Measurements from ENCODE around the gene DDN.
A peak's percentile ranks its signal among the peaks of the same experiment; 100 is the strongest.

DDN gene

DNA sequence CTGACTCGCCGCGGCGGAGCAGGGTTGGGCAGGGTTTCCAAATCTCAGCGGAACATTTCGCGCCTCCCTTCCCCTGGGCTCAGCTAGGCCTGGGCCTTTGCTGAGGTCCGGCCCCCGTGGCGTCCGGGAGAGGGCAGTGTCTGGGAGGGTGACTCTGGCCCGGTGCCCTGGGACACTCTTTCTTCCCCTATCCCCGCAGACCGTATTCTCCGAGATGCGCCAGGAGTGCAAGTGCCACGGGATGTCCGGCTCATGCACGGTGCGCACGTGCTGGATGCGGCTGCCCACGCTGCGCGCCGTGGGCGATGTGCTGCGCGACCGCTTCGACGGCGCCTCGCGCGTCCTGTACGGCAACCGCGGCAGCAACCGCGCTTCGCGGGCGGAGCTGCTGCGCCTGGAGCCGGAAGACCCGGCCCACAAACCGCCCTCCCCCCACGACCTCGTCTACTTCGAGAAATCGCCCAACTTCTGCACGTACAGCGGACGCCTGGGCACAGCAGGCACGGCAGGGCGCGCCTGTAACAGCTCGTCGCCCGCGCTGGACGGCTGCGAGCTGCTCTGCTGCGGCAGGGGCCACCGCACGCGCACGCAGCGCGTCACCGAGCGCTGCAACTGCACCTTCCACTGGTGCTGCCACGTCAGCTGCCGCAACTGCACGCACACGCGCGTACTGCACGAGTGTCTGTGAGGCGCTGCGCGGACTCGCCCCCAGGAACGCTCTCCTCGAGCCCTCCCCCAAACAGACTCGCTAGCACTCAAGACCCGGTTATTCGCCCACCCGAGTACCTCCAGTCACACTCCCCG, 18.0 kb downstream of the DDN start:
- peak; percentile 38 for DNase-seq

DNA sequence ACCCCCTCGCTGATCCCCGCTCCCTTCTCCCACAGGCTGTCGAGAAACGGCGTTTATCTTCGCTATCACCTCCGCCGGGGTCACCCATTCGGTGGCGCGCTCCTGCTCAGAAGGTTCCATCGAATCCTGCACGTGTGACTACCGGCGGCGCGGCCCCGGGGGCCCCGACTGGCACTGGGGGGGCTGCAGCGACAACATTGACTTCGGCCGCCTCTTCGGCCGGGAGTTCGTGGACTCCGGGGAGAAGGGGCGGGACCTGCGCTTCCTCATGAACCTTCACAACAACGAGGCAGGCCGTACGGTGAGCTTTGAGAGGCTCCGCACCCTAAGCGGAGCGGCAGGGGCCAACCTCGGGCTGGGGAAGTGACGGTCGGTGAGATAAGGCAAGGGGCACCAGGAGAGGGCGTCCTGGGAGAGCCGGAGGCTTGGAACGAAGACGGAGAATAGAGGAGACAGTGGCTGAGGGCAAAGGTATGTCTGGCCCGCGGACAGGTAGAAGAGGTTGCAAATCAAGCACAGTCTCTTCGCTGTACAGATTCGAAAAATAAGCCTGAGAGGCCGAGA, 18.7 kb downstream of the DDN start:
- peak; percentile 57 for DNase-seq

DNA sequence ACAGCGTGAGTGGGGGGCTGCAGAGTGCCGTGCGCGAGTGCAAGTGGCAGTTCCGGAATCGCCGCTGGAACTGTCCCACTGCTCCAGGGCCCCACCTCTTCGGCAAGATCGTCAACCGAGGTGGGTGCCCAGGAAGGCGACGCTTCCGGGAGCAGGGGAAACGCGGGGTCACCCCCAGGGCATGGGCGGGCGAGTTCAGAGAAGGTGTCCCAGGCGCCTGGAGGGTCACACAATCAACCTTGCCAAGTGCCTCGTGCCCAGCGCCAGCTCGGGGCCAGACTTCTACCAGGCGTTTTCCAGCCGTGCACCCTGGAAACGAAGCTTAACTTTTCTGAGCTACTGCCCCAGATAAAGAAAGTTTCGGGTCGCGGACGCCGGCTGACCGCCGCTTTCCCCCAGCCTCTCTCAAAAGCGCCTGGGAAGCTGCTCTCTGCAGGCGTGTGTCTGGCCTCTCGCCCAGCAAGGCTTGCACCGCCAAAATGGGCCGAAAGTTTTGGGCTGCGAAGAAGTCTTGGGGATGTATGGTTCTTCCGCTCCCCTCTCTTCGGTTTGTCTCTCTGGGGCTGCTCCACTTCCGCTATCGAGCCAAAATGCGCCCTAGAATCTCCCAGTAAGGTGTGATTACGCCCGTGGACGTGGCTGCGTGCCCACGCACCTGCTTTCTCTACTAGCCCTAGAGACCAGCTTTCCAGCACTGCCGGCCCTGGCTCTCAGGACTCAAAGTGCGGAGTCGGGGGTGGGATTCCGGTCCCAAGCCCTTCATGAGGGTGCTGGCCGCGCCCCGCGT, 19.4 kb downstream of the DDN start:
- peak; percentile 48 for DNase-seq

DNA sequence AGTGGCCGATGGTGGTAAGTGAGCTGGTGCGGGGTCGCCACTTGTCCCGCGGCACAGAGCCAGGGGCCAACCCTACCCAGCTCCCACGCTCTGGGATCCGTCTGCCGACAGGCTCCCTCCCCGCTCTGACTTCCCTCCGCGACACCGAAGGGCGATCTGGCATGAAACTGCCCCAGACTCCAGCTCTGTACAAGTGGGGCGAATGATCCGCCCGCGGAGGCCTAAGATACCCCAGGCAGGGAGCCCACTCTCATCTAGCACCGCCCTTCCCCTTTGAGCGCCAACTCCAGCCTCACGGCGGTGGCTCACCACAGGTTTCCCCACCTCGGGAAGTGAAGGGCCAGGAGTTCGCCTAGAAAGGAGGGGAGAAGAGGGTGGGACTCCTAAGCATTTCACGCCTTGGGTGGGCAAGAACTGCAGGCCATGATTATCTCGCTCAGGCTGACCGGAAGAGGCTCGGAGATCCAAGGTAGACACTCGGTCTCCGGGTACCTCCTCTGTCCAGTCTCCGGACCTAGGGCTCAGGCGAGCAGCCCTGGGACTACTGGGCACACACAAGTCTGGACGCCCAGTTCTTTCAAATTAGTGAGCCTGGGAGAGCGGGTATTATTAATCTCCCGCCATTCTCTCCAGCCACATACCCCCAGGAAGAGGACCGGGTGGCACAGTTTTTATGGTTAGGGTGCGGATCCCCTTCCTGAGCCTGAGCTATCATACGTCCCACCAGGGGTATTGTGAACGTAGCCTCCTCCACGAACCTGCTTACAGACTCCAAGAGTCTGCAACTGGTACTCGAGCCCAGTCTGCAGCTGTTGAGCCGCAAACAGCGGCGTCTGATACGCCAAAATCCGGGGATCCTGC, 20.2 kb downstream of the DDN start:
- DNase-seq = peak; percentile 39

DNA sequence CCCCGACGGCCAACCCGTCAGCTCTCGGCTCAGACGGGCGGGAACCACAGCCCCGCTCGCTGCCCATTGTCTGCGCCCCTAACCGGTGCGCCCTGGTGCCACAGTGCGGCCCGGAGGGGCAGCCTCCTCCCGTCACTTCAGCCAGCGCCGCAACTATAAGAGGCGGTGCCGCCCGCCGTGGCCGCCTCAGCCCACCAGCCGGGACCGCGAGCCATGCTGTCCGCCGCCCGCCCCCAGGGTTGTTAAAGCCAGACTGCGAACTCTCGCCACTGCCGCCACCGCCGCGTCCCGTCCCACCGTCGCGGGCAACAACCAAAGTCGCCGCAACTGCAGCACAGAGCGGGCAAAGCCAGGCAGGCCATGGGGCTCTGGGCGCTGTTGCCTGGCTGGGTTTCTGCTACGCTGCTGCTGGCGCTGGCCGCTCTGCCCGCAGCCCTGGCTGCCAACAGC, 20.9 kb downstream of the DDN start, which contains the start of gene WNT1:
Gene WNT1 (plus strand): TSS at position 32 of the 450 bp plus-strand sequence. CDS start 329 bp downstream, at position 361.
- peak; percentile 34 for DNase-seq

DNA sequence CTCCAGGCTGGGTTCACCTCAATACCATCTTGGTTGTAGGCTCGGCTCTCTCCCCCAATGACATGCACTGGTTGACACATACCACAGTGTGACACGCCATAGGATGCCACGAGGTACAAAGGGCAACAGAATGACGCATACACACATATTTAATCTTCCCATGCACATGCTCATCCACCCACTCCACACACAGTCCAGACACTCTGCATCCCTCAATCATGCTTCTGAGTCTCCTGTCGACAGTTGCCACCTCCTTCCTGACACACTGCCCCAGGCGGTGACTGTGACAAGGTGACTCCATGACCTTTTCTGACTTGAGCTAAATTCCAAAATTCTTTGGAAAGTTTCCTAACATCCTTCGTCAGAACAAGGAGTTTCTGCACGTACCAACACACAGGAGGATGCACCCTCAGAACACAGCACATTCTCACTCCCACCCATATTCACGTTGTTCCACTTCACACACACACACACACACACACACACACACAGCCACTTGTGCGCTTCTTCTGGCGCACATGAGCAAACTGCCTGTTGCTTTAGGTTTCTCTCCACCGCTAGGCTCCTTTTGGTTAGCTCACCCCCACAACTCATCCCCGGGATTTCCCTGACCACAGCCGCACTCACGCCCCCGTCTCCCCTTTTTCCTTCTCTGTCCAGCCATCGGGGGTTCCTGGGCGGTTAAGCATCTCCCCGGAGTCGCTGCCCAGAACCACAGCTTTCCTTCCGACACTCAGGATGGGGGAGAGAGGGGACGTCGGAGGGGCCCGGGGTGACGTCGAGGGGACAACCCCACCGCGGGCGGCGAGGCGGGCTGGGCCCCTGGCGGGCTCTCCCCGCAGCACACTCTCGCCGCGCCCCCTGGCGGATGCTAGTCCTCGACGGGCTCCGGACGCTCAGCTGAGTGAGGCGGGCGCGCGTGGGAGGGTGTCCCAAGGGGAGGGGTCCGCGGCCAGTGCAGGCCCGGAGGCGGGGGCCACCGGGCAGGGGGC, 21.6 kb downstream of the DDN start:
- DNase-seq = peak; percentile 92

DNA sequence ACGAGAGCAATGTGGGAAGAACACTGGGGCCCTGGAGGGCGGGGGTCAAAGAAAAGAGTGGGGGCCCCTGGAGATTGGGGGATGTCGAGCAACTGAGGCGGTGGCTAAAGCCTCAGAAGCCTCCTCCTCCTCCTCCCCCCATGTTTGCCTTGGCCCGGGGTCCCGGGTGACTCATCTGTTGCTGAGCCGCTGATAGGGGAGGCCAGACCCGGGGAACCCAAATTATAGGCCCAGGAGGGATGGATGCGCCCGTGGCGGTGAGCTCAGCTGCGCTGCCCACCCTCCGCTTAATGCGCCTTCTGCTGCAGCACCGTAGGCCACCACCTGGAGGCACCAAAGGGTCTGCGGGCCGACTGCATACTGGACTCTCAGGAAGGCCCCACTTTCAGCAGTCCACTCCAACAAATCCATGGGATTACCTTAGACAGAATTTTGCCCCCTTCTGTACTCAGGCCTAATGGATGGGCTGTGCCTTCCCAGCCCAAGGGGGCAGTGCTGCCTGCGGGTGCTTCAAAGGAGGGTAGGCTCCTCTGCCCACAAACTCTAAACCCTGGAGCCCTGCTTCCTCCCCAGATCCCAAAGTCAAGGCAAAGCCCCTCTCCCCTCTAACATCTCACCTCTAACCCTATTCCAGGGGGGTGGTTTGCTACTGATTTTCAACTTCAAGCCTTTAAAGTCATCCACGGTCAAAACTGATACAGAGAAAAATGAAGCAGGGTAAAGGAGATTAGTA, 25.1 kb downstream of the DDN start:
- peak; percentile 66 for DNase-seq

DNA sequence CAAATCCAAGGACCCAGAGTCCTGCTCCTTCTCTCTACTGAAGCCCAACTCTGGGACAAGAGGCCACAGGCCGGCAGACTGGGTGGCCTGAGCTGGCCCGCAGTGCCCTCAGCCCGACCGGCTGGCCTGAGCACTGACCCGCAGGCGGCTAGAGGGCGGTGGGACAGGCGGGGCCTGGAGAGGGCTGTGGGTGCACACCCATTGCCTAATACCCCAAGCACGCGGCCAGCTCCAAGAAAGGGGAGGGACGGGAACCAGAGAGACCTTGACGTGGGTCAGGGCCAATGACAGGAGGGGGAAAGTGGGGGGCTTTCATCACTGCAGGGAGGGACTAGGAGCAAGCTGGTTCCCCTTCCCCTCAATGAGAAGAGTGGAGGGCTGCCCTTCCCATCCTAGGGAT, 25.6 kb downstream of the DDN start:
- DNase-seq = no peak

DNA sequence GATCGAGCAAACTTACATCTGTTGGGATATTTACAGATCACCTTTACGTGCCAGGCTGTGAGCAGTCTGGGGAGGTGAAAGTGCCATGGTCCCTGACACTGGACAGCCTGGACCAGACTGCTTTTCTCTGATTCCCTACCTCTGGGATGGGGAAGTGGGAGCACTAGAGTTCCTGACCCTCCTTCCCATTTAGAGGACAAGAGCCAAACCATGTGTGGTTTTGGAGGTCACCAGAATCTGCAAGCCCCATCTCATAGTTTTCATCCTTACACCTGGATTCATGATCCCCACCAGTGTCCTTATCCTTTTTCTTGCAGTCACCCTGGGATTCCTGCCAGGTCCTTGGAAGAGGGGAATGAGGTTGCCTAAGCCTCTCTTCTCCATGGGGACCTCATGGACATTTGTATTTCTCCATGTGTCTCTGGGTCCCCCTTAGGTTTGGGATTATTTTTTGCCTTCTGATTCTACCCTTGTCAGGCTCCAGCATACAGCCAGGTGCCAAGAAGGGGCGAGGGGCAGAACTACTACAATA, 26.2 kb downstream of the DDN start:
- DNase-seq = no peak

DNA sequence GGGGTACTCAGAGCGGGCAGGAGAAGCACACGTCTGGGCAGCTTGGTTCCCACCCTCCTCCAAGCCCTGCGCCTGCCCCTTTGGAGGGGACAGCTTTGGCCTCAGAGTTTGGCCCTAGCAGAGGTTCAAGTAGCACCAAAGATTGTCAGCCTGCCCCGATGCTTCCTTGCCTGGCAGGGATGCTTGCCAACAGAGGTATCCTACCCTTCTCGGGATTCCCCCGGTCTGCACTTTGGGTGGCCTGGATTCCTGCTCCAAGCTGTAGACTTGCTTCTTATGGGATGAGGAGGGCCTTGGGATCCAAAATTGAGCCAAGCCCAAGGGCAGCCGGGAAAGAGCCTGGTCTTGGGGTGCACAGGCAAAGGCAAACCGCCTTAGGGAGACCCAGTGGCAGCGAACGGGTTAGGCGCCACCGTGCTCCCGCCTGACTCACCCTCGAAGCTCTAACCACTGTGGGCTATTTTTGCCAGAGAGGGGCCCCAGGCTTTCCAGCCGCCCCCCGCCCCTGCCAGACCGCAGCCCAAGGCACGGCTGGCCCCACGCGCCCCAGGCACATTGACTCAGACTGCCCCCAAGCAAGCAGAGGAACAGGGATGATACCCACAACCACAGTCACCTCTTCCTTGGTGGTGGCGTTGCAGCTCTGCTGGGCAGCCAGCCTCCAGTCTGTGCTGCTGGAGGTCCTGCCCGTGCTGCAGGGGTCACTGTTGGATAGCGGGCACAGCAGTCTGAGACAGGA, 26.8 kb downstream of the DDN start:
- DNase-seq = peak; percentile 77

DNA sequence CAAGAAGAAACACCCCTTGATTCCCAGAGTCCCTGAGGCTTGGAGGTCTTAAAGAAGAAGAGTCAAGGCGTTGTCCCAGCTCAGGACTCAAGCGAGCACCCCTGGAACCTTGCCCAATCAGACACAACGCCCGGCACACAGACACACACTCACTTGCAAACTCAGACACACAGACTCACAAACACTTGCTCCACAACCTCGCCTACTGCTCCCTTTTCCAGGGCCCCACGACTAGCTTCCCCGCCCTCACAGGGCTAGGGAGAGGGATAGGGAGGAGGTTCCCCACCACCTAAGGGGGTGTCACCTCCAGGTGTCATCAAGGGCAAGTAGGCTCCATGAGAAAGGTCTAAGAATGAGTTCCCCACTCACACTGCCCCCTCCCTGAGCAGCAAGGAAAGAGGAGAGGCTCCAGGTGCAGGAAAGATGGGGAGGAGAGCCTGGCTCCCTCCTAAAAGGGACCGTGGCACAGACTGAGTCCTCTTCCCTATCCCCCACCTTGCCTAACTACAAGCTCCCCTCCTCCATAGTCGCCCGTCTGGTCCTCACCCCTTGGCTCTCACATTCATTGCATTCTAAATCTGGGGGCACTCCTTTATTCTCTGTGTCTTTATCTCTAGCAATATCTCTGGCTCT, 28.4 kb downstream of the DDN start:
- no peak for DNase-seq

DNA sequence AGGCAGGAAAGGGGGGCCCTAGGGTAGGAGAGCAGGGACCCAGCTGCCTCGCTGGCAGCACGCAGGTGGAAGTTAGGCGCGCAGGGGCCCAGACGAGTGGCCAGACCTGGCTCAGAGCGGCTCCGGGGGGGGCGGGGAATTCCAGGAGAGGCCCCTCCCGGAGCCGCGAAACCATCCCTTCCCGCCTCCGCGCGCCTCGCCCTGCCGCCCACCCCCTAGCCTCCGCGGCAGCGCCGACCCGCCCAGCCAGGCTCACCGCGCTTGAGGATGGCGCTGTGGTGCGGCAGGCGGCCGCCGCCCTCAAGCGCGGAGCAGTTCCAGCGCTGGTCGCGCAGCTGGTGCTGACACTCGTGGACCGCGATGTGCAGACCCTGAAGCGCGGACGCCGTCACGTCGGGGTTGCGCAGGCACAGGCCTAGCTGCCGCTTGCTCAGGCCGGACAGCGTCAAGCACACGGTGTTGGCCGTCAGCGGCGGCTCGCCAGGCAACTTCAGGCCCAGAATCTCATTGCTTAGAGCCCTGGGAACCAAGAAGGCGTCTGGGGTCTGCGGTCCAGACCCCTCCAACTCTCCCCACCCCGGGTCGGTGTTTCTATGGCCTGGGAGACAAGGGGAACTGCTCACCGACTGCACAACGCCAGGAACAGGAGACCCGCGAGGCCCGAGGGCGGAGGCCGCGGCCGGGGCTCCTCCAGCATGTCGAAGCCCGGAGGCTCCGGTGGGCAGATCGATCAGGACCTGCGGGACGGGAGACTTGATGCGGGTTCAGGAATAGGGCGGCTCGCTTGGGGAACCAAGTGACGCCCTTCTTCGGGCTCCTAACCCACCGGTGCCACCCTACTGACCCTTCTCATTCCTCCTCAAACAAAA, 29.1 kb downstream of the DDN start:
- peak; percentile 42 for DNase-seq

DNA sequence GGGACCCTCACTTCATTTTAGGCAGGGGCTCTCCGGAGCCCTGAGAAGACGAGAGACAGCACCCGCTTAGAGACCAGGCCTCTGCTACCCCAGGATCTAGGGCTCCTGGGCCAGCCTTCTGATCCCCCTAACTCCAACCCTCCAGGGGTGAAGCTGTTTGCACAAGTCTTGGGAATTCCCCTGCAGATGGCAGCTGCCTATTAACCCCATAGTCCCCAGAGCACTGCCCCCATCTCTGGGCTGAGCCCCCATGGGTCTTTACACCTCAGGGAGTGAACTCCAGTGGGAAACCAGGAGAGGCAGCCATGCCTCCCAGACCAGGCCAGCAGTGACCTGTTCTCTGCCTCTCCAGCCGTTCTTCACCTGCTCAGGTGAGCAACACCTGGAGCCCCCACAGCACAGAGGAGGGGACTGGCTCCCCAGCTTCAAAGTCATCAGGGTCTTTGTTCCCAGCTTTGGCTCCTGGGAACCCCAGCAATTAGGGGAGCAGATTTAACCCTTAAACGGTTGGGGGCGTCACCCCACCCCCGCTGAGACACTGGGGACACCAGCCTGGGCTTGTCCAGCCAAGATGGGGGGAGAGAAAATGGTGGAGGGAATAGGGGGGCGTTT, 29.9 kb downstream of the DDN start:
- DNase-seq = no peak

DNA sequence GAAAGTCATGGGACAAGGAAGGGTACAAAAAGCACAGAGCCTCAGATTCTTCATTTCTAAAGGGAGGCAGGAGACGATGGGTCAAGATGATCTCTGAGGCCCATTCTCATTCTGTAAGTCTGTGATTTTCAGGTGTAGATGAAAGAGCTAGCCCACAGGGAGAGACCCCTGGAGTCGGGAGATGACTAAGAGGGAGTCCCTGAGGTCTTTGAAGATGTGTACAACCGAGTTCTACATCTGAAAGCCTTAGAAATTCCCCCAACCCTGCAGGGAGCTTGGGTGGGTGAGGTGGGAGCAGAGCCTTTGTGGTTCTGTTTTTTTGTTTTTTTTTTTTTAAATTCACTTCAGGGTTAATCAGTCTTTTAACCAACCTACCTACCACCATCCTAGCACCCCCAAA, 30.7 kb downstream of the DDN start:
- DNase-seq = no peak

DNA sequence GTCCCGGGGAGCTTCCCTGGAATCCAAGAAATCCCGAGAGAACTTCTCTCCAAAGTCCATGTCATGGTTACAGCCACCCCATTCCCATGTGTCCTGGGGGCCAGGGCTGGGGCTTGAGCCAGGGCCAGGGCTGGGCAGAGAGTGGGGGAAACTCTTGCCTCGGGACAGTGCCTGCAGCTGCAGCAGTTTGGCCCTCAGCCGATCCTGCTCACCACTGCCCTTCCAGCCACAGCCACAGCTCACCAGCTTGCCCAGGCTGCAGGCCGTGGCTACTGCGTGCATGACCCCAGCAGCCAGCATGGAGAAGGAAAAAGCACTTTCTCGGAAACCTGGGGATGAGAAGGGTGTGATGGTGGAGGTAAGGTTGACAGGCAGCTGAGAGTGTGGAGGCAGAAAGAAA, 31.2 kb downstream of the DDN start:
- no peak for DNase-seq

DNA sequence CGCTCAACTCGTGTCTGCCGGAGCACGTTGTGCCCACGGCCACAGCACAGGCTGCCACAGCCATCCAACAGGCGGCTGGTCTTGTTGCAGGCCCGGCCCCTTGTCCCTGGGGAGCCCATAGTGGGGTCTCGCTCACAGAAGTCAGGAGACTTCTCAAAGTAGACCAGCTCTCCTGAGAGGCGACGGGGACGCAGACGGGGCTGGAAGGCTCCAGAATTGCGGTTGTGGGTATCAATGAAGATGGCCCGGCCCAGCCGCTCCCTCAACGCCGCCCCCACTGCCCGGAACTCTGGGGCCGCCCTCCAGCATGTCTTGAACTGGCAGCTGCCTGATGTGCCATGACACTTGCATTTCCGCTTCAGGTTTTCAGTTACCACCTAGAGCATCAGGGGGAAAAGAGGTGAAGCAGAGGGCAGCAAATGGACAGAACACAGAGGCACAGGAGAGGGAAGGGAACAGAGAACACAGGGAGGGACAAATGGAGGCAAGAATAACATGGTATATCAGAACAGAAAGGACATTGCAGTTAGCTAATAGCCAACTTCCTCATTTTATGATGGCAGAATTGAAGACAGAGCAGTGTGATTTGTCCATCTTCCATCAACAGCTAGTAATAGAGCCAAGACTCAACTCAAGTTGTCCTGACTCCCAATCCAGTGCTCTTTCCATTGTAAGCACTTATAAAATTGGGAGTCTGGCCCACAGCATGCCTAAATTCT, 32.8 kb downstream of the DDN start:
- no peak for DNase-seq

DNA sequence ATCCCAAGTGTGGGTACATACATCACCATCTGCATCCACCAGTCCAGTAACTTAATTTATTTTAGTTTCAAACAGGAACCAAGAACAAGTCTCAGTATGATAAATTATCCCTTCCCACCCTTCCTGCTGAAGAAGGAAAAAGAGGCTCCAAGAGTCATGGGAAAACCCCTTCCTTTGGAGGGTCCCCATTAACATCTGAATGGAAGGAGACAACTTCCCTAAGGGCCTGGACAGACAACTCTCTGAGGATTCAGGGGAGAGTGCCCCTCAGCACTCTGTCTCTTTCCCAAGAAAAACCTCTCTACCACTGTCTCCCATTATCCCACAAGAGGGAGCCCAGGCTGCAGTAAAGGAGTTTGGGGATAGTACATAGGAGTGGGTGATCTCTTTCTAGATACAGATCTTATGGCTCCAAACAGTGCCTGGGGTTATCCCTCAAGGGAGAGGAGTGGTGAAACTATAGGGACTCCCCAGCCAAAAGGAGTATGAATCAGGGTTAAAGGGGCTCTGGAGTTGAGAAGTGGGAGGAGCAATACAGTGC, 33.8 kb downstream of the DDN start:
- no peak for DNase-seq

Data from stimulated activated CD8-positive, alpha-beta memory T cell treated with anti-CD3 and anti-CD28 coated beads, Interleukin-4, amount 100 ng/mL, for 48 hours (primary cell).